Measurements from ENCODE around the gene ZNF813.
"Not testable (repeated sequence)": the region's sequence is repeated elsewhere in the genome, so short reads cannot be mapped to it uniquely, and the experiment has no call there.

DNA sequence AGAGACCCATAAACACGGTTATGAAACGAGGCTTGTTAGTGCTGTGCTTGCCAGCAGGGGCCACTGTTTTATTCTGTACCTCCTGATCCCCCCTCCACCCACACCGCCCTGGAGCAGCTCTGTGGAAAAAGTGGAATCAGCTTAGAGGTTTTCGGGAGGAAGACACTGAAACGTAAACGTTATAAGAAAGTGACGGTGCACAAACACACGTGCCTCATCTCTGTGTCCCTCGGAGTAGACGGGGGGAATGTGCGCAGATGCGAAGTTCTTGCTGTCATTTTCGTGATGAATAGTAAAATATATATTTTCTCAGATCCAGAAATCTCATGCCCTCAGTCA is 36.8 kb downstream of the ZNF813 start:
- TF ChIP-seq POLR2A (IDR thresholded peaks at IDR 0.05): not testable (repeated sequence)
- TF ChIP-seq, protein P1, sequence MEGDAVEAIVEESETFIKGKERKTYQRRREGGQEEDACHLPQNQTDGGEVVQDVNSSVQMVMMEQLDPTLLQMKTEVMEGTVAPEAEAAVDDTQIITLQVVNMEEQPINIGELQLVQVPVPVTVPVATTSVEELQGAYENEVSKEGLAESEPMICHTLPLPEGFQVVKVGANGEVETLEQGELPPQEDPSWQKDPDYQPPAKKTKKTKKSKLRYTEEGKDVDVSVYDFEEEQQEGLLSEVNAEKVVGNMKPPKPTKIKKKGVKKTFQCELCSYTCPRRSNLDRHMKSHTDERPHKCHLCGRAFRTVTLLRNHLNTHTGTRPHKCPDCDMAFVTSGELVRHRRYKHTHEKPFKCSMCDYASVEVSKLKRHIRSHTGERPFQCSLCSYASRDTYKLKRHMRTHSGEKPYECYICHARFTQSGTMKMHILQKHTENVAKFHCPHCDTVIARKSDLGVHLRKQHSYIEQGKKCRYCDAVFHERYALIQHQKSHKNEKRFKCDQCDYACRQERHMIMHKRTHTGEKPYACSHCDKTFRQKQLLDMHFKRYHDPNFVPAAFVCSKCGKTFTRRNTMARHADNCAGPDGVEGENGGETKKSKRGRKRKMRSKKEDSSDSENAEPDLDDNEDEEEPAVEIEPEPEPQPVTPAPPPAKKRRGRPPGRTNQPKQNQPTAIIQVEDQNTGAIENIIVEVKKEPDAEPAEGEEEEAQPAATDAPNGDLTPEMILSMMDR (IDR thresholded peaks at IDR 0.05): peak in 7 of 12 donors; percentile 3 to 47 (median 22)
